H1 (cell line): ENCODE data around the gene FHIT. TPM values are rescaled to one million over a fixed set of nuclear protein-coding genes. Genes with fewer than 3 reads are reported as not detected.

Experiments used
- CTCF ChIA-PET: fragments of 300-600 bp; sonication (Branson Sonifier 250); formaldehyde crosslinking; loops from one replicate; lab custom pipeline; 2021; ENCODE audit not compliant: partially characterized antibody; lab: Charles Lee
- POLR2A ChIA-PET: fragments of 300-600 bp; sonication (Branson Sonifier 250); formaldehyde crosslinking; loops from one replicate; lab custom pipeline; 2021; ENCODE audit warnings: inconsistent platforms; ENCODE audit not compliant: partially characterized antibody; lab: Charles Lee
- DNase-seq, 2 experiments: peaks; one replicate each; pipeline versions ENCODE4 v3.0.0 to v3.0.0-alpha.2; 2010 to 2022; ENCODE audit warnings: low spot score in 2 of 2, low read depth in 1 of 2, mixed read lengths in 1 of 2
- FAIRE-seq: peaks from 2 replicates; lab custom pipeline; 2011; peaks lifted over from hg19 to GRCh38; lab: Jason Lieb, UNC
- H2AFZ ChIP-seq: 2 replicates; pipeline ENCODE4 v1.8.1; 2012; ENCODE audit warnings: low read length, inconsistent platforms
- H2AK5ac ChIP-seq: 2 replicates; pipeline ENCODE4 v1.6.1; 2013; ENCODE audit warnings: low read depth, low read length
- H2BK120ac ChIP-seq: replicated peaks from 2 replicates; pipeline ENCODE3; 2013; ENCODE audit warnings: low read depth, low read length, inconsistent platforms
- H2BK12ac ChIP-seq: 2 replicates; pipeline ENCODE4 v1.6.1; 2013; ENCODE audit warnings: low read depth, low read length
- H2BK15ac ChIP-seq: 2 replicates; pipeline ENCODE4 v1.6.1; 2013; ENCODE audit warnings: low read length
- H2BK20ac ChIP-seq: 2 replicates; pipeline ENCODE4 v1.6.1; 2013; ENCODE audit warnings: low read length
- H2BK5ac ChIP-seq: 2 replicates; pipeline ENCODE4 v1.6.1; 2013; ENCODE audit warnings: low read depth, low read length
- H3K14ac ChIP-seq: 2 replicates; pipeline ENCODE4 v1.6.1; 2013; ENCODE audit warnings: inconsistent platforms; ENCODE audit not compliant: insufficient read length
- H3K18ac ChIP-seq: 2 replicates; pipeline ENCODE4 v1.6.1; 2013; ENCODE audit warnings: low read length; ENCODE audit errors: extremely low read depth
- H3K23ac ChIP-seq: 2 replicates; pipeline ENCODE4 v1.6.1; 2013; ENCODE audit warnings: inconsistent platforms; ENCODE audit not compliant: insufficient read length
- H3K23me2 ChIP-seq: 2 replicates; pipeline ENCODE4 v1.6.1; 2013; ENCODE audit warnings: low read depth, low read length
- H3K27ac ChIP-seq: 2 replicates; pipeline ENCODE4 v1.6.1; 2011; ENCODE audit warnings: low read depth, low read length, inconsistent platforms
- H3K27me3 ChIP-seq, 4 experiments: replicated peaks in 1 of 4; 1 replicate in 1 of 4; 2 replicates in 3 of 4; pipeline versions ENCODE4 v1.6.1 to v1.8.1; 2011 to 2013; ENCODE audit warnings: low read length in 3 of 4, mild to moderate bottlenecking in 3 of 4, inconsistent platforms in 2 of 4, mixed read lengths in 2 of 4, moderate library complexity in 1 of 4; ENCODE audit not compliant: control insufficient read depth in 3 of 4, insufficient read depth in 3 of 4; ENCODE audit errors: extremely low read depth in 1 of 4
- H3K36me3 ChIP-seq, 4 experiments: 2 replicates each; pipeline versions ENCODE4 v1.6.1 to v1.8.1; 2011 to 2013; ENCODE audit warnings: mild to moderate bottlenecking in 4 of 4, low read length in 3 of 4, moderate library complexity in 2 of 4, control low read depth in 1 of 4, inconsistent platforms in 1 of 4; ENCODE audit not compliant: insufficient read depth in 4 of 4, control insufficient read depth in 2 of 4
- H3K4ac ChIP-seq: replicated peaks from 2 replicates; pipeline ENCODE3; 2013; ENCODE audit warnings: low read length, low read depth, mixed read lengths, inconsistent platforms; ENCODE audit not compliant: insufficient read length
- H3K4me1 ChIP-seq, 4 experiments: replicated peaks in 1 of 4; 1 replicate in 1 of 4; 2 replicates in 3 of 4; pipeline versions ENCODE4 v1.6.1 to v1.8.1; 2011 to 2013; ENCODE audit warnings: low read length in 3 of 4, inconsistent platforms in 2 of 4, mixed read lengths in 1 of 4; ENCODE audit not compliant: insufficient read depth in 4 of 4, control insufficient read depth in 3 of 4
- H3K4me2 ChIP-seq, 2 experiments: 2 replicates each; pipeline versions ENCODE4 v1.6.1 to v1.8.1; 2011 to 2013; ENCODE audit warnings: low read depth in 2 of 2, low read length in 2 of 2, control low read depth in 1 of 2, inconsistent platforms in 1 of 2, mild to moderate bottlenecking in 1 of 2; ENCODE audit not compliant: insufficient read depth in 1 of 2
- H3K4me3 ChIP-seq, 4 experiments: fragments of 200-600, 300-600 bp in 1 of 4; sonication (generic), shearing (Covaris generic), sonication (Bioruptor Twin) in 1 of 4; 2 replicates each; pipeline versions ENCODE4 v1.5.1 to v1.8.1; 2011 to 2016; ENCODE audit warnings: low read length in 4 of 4, low read depth in 3 of 4, control low read depth in 2 of 4, inconsistent platforms in 2 of 4, mild to moderate bottlenecking in 2 of 4, mixed read lengths in 1 of 4, moderate library complexity in 1 of 4; ENCODE audit not compliant: insufficient read depth in 2 of 4; ENCODE audit errors: extremely low read depth in 1 of 4
- H3K56ac ChIP-seq: replicated peaks from 2 replicates; pipeline ENCODE3; 2013; ENCODE audit warnings: low read depth, mild to moderate bottlenecking, mixed read lengths, low read length, inconsistent platforms; ENCODE audit not compliant: insufficient read length
- H3K79me1 ChIP-seq: 2 replicates; pipeline ENCODE4 v1.6.1; 2013; ENCODE audit warnings: low read depth, low read length, control low read depth
- H3K79me2 ChIP-seq, 2 experiments: 2 replicates each; pipeline versions ENCODE4 v1.6.1 to v1.8.1; 2012 to 2013; ENCODE audit warnings: low read length in 2 of 2, mild to moderate bottlenecking in 2 of 2, inconsistent platforms in 1 of 2; ENCODE audit not compliant: insufficient read depth in 2 of 2, control insufficient read depth in 1 of 2
- H3K9ac ChIP-seq, 4 experiments: replicated peaks in 1 of 4; 1 replicate in 1 of 4; 2 replicates in 3 of 4; pipeline versions ENCODE4 v1.6.1 to v1.8.1; 2011 to 2013; ENCODE audit warnings: low read depth in 3 of 4, low read length in 3 of 4, control low read depth in 2 of 4, mild to moderate bottlenecking in 2 of 4, moderate library complexity in 2 of 4, inconsistent platforms in 1 of 4; ENCODE audit errors: extremely low read depth in 1 of 4
- H3K9me3 ChIP-seq, 2 experiments: 2 replicates each; pipeline versions ENCODE4 v1.6.1 to v1.8.1; 2012 to 2013; ENCODE audit warnings: mild to moderate bottlenecking in 2 of 2, moderate library complexity in 2 of 2, control low read depth in 1 of 2, inconsistent platforms in 1 of 2, low read depth in 1 of 2, low read length in 1 of 2, mixed read lengths in 1 of 2; ENCODE audit not compliant: insufficient read depth in 2 of 2
- H4K20me1 ChIP-seq, 2 experiments: replicated peaks in 1 of 2; 2 replicates each; pipeline versions ENCODE3 to v1.8.1; 2011 to 2013; ENCODE audit warnings: inconsistent platforms in 2 of 2, low read length in 2 of 2, mild to moderate bottlenecking in 1 of 2; ENCODE audit not compliant: insufficient read depth in 2 of 2, control insufficient read depth in 1 of 2
- H4K5ac ChIP-seq: 2 replicates; pipeline ENCODE4 v1.6.1; 2013; ENCODE audit warnings: low read length, low read depth, mixed read lengths, inconsistent platforms; ENCODE audit not compliant: insufficient read length
- H4K8ac ChIP-seq: 2 replicates; pipeline ENCODE4 v1.8.0; 2013; ENCODE audit warnings: mild to moderate bottlenecking, moderate library complexity, low read length, inconsistent platforms; ENCODE audit not compliant: insufficient read depth; ENCODE audit errors: extremely low read depth
- H4K91ac ChIP-seq: replicated peaks from 2 replicates; pipeline ENCODE3; 2013; ENCODE audit warnings: low read length, mixed read lengths, inconsistent platforms; ENCODE audit not compliant: insufficient read length
- EGR1 ChIP-seq: IDR thresholded peaks from 2 replicates; pipeline ENCODE4 v1.6.1; 2011; ENCODE audit warnings: low read depth, low read length, borderline replicate concordance
- FOSL1 ChIP-seq: IDR thresholded peaks from 2 replicates; pipeline ENCODE4 v1.6.1; 2011; ENCODE audit warnings: mild to moderate bottlenecking, low read depth, low read length, moderate library complexity; ENCODE audit not compliant: insufficient read depth
- HDAC6 ChIP-seq: IDR thresholded peaks from one replicate; pipeline ENCODE4 v1.7.1; 2012; ENCODE audit warnings: low read depth, mild to moderate bottlenecking, inconsistent platforms, low read length, moderate library complexity
- JUN ChIP-seq: IDR thresholded peaks from 2 replicates; pipeline ENCODE4 v1.6.1; 2011; ENCODE audit warnings: low read depth, mild to moderate bottlenecking, improper control_type of control experiment, low read length
- POLR2A ChIP-seq, 2 experiments: IDR thresholded peaks; 1 replicate in 1 of 2; 2 replicates in 1 of 2; pipeline ENCODE4 v1.6.1; 2011; ENCODE audit warnings: low read depth in 2 of 2, low read length in 2 of 2, mild to moderate bottlenecking in 2 of 2; ENCODE audit errors: control extremely low read depth in 1 of 2
- RAD21 ChIP-seq, 2 experiments: IDR thresholded peaks in 1 of 2; conservative IDR thresholded peaks in 1 of 2; 2 replicates each; pipeline ENCODE4 v1.6.1; 2011; ENCODE audit warnings: low read depth in 2 of 2, low read length in 2 of 2, improper control_type of control experiment in 1 of 2, inconsistent platforms in 1 of 2, mild to moderate bottlenecking in 1 of 2, moderate library complexity in 1 of 2
- SIRT6 ChIP-seq: IDR thresholded peaks from one replicate; pipeline ENCODE4 v1.7.1; 2012; ENCODE audit warnings: low read length, inconsistent platforms
- polyA plus RNA-seq, 7 experiments: library from polyadenylated mRNA; depleted of rRNA in 3 of 7; stranded (reverse) in 5 of 7; unstranded in 2 of 7; fragments of >200 nt in 5 of 7; fragments of 200-250 nt in 2 of 7; gene quantifications; 1 replicate in 5 of 7; 2 replicates in 1 of 7; 4 replicates in 1 of 7; pipeline versions ENCODE4 v1.2.1 to v1.2.3, GENCODE V29; 2011 to 2013; ENCODE audit warnings: missing spikeins in 2 of 7, mixed read lengths in 2 of 7
- total RNA-seq: library from RNA; stranded (reverse); fragmentation: NEBNext Ultra II Directional; extraction: Animal tissue kit (Norgen Biotek cat#: 25700); gene quantifications from 2 replicates; pipeline ENCODE4 v1.2.1, GENCODE V29; 2021

The FHIT gene
- total and polyA plus RNA-seq, 2 of the 8 experiments (the other 6 are each of a cell fraction or from before 2014, with no cell fraction given), result 1.2 to 3.2 TPM

GRCh38 chr3:60867200-60867599 is 384.1 kb downstream of the FHIT start:
- TF ChIP-seq JUN (no peak), HDAC6 (no peak), POLR2A (IDR thresholded peaks at IDR 0.05; ENCODE audit: control extremely low read depth in 1 of 2, low read depth in 2 of 2, low read length in 2 of 2) (no peak), FOSL1 (no peak), EGR1 (no peak), SIRT6 (no peak), RAD21 (IDR thresholded peaks at IDR 0.05 in 1 of 2, conservative IDR thresholded peaks at IDR 0.05 in 1 of 2; ENCODE audit: low read depth in 2 of 2, low read length in 2 of 2) (no peak)
- Histone ChIP-seq H3K4me3 (no peak overlapping the region), H3K27ac (no peak overlapping the region), H2AK5ac (no peak overlapping the region), H3K79me2 (no peaks in the 10 kb centered on the region), H4K91ac (no peak overlapping the region), H4K5ac (no peak overlapping the region), H3K27me3 (no peaks in the 10 kb centered on the region), H4K20me1 (no peaks in the 10 kb centered on the region), H2BK5ac (no peak overlapping the region), H3K36me3 (no peaks in the 10 kb centered on the region), H2BK20ac (no peak overlapping the region), H2BK12ac (no peak overlapping the region), H3K23ac (no peak overlapping the region), H4K8ac (no peak overlapping the region), H3K9me3 (peaks cover 0 to 3% of the 10 kb centered on the region in 2 experiments; a peak in 1 of 4 replicates), H3K18ac (no peak overlapping the region), H3K4me2 (no peak overlapping the region), H3K79me1 (no peaks in the 10 kb centered on the region), H2BK15ac (no peak overlapping the region), H3K4ac (no peak overlapping the region), H3K9ac (no peak overlapping the region), H3K23me2 (no peaks in the 10 kb centered on the region), H3K56ac (no peak overlapping the region), H3K14ac (no peak overlapping the region), H2BK120ac (no peak overlapping the region), H3K4me1 (no peaks in the 10 kb centered on the region), H2AFZ (no peak overlapping the region)
- DNase-seq (no peak), FAIRE-seq (no peak)
- POLR2A ChIA-PET, result no interaction called here
- CTCF ChIA-PET, result interaction anchor here (1.6 to 2.6 kb wide), 2 partner anchors 21 to 124 kb away, joined by 4 to 8 read pairs; no protein-coding TSS in a partner anchor
